ENCODE data around the gene KLF13.

Gene KLF13

GRCh38 chr15:31405200-31405920 is 78.7 kb downstream of the KLF13 start:
- DNase-seq, result no peak

GRCh38 chr15:31407376-31407775 is 80.7 kb downstream of the KLF13 start:
- DNase-seq, result no peak

- DNase-seq, result no peak
Observed at GRCh38 chr15:31407851-31408250, 81.2 kb downstream of the KLF13 start.

GRCh38 chr15:31408724-31409123 is 82.1 kb downstream of the KLF13 start:
- no peak for DNase-seq

- DNase-seq, result no peak
Observed at GRCh38 chr15:31409171-31409570, 82.5 kb downstream of the KLF13 start.

GRCh38 chr15:31412824-31413223 is 86.2 kb downstream of the KLF13 start:
- no peak for DNase-seq

- no peak for DNase-seq
Observed at GRCh38 chr15:31415201-31415600, 88.6 kb downstream of the KLF13 start.

GRCh38 chr15:31419820-31420219 is 93.2 kb downstream of the KLF13 start:
- DNase-seq, result no peak

GRCh38 chr15:31427411-31427810 is 100.8 kb downstream of the KLF13 start:
- no peak for DNase-seq
